IMR-90 (cell line): ENCODE results near the gene ZNF202. TPM values are rescaled to one million over a fixed set of nuclear protein-coding genes. Genes with fewer than 3 reads are reported as not detected.

Source experiments
- ATAC-seq: fragments of 200-7000 bp; cut with Tn5 transposase; 2 replicates; pipeline ENCODE4 v1.9.1; 2020; ENCODE audit warnings: low read depth, mild to moderate bottlenecking, moderate library complexity
- Bru-seq: library from RNA; stranded (reverse); fragments of 400-500 nt; gene quantifications from one replicate; lab custom pipeline; 2021; lab: Mats Ljungman, UMichigan
- BruChase-seq, 2 experiments: library from RNA; stranded (reverse); fragments of 400-500 nt; gene quantifications; one replicate each; lab custom pipeline; 2021; lab: Mats Ljungman, UMichigan
- BruUV-seq: library from RNA; stranded (reverse); fragments of 400-500 nt; replicated peaks from 2 replicates; lab custom pipeline; 2021; lab: Mats Ljungman, UMichigan
- CTCF ChIA-PET: fragments of 300-600 bp; formaldehyde crosslinking; extraction: SDS; loops from one replicate; lab custom pipeline; 2021; ENCODE audit warnings: antibody characterized with exemption; lab: Yijun Ruan, JAX
- POLR2A ChIA-PET: fragments of 300-600 bp; sonication (Branson Sonifier 250); formaldehyde crosslinking; loops from one replicate; lab custom pipeline; 2022; ENCODE audit warnings: antibody characterized with exemption; ENCODE audit not compliant: unreplicated experiment; lab: Charles Lee
- DNase-seq: peaks from one replicate; pipeline ENCODE4 v3.0.0; 2013
- H2AFZ ChIP-seq: replicated peaks from 2 replicates; pipeline ENCODE3; 2013; ENCODE audit warnings: low read length, mild to moderate bottlenecking; ENCODE audit not compliant: poor library complexity
- H2AK5ac ChIP-seq: 2 replicates; pipeline ENCODE4 v1.6.1; 2013; ENCODE audit warnings: low read depth, low read length, inconsistent platforms
- H2AK9ac ChIP-seq: replicated peaks from 2 replicates; pipeline ENCODE3; 2013; ENCODE audit warnings: mild to moderate bottlenecking, low read depth, low read length, moderate library complexity; ENCODE audit not compliant: poor library complexity
- H2BK120ac ChIP-seq: 2 replicates; pipeline ENCODE4 v1.6.1; 2013; ENCODE audit warnings: low read depth, low read length, inconsistent platforms
- H2BK15ac ChIP-seq: 3 replicates; pipeline ENCODE4 v1.6.1; 2013; ENCODE audit warnings: low read depth, low read length, inconsistent platforms
- H2BK20ac ChIP-seq: 2 replicates; pipeline ENCODE4 v1.6.1; 2013; ENCODE audit warnings: low read depth, mild to moderate bottlenecking, inconsistent platforms, low read length, moderate library complexity
- H2BK5ac ChIP-seq: 2 replicates; pipeline ENCODE4 v1.6.1; 2013; ENCODE audit warnings: mild to moderate bottlenecking, low read depth, low read length, inconsistent platforms; ENCODE audit not compliant: poor library complexity, severe bottlenecking
- H3K14ac ChIP-seq: replicated peaks from 2 replicates; pipeline ENCODE4 v1.6.1; 2013; ENCODE audit warnings: low read depth, low read length, inconsistent platforms
- H3K18ac ChIP-seq: 2 replicates; pipeline ENCODE4 v1.6.1; 2013; ENCODE audit warnings: low read depth, low read length, control low read depth
- H3K23ac ChIP-seq: 2 replicates; pipeline ENCODE4 v1.6.1; 2013; ENCODE audit warnings: low read depth, low read length, inconsistent platforms
- H3K27ac ChIP-seq: 2 replicates; pipeline ENCODE4 v1.5.1; 2013; ENCODE audit warnings: mild to moderate bottlenecking, control low read depth, low read length; ENCODE audit not compliant: insufficient read depth
- H3K27me3 ChIP-seq: 2 replicates; pipeline ENCODE4 v1.6.1; 2013; ENCODE audit warnings: low read length; ENCODE audit not compliant: control insufficient read depth, insufficient read depth
- H3K36me3 ChIP-seq: 2 replicates; pipeline ENCODE4 v1.6.1; 2013; ENCODE audit warnings: low read length, mixed read lengths; ENCODE audit not compliant: control insufficient read depth, insufficient read depth
- H3K4ac ChIP-seq: 2 replicates; pipeline ENCODE4 v1.6.1; 2013; ENCODE audit warnings: low read depth, low read length, inconsistent platforms
- H3K4me1 ChIP-seq: 2 replicates; pipeline ENCODE4 v1.6.1; 2013; ENCODE audit warnings: low read length, mixed read lengths; ENCODE audit not compliant: control insufficient read depth, insufficient read depth
- H3K4me2 ChIP-seq: 2 replicates; pipeline ENCODE4 v1.6.1; 2013; ENCODE audit warnings: low read depth, mild to moderate bottlenecking, control low read depth, low read length, moderate library complexity
- H3K4me3 ChIP-seq: 2 replicates; pipeline ENCODE4 v1.5.1; 2013; ENCODE audit warnings: low read depth, mild to moderate bottlenecking, control low read depth, low read length, moderate library complexity; ENCODE audit not compliant: insufficient read depth
- H3K56ac ChIP-seq: 2 replicates; pipeline ENCODE4 v1.6.1; 2013; ENCODE audit warnings: low read length, inconsistent platforms; ENCODE audit not compliant: insufficient read depth; ENCODE audit errors: extremely low read depth
- H3K79me1 ChIP-seq, 2 experiments: 2 replicates each; pipeline ENCODE4 v1.6.1; 2013; ENCODE audit warnings: low read length in 2 of 2, inconsistent platforms in 1 of 2, low read depth in 1 of 2
- H3K9ac ChIP-seq: 2 replicates; pipeline ENCODE4 v1.6.1; 2013; ENCODE audit warnings: low read depth, low read length, control low read depth
- H3K9me1 ChIP-seq: 2 replicates; pipeline ENCODE4 v1.6.1; 2013; ENCODE audit warnings: low read length, inconsistent platforms; ENCODE audit not compliant: insufficient read depth
- H3K9me3 ChIP-seq: 2 replicates; pipeline ENCODE4 v1.6.1; 2013; ENCODE audit warnings: low read length; ENCODE audit not compliant: control insufficient read depth, insufficient read depth
- H4K20me1 ChIP-seq: 2 replicates; pipeline ENCODE4 v1.6.1; 2013; ENCODE audit warnings: low read length, inconsistent platforms; ENCODE audit not compliant: insufficient read depth
- H4K5ac ChIP-seq: 2 replicates; pipeline ENCODE4 v1.6.1; 2013; ENCODE audit warnings: mild to moderate bottlenecking, low read depth, low read length, control low read depth
- H4K8ac ChIP-seq, 2 experiments: 2 replicates each; pipeline ENCODE4 v1.6.1; 2013; ENCODE audit warnings: low read depth in 2 of 2, low read length in 2 of 2, control low read depth in 1 of 2, inconsistent platforms in 1 of 2
- H4K91ac ChIP-seq: 2 replicates; pipeline ENCODE4 v1.6.1; 2013; ENCODE audit warnings: low read depth, low read length, inconsistent platforms; ENCODE audit not compliant: insufficient read depth
- CHD1 ChIP-seq: IDR thresholded peaks from 2 replicates; pipeline ENCODE4 v1.6.1; 2012; ENCODE audit warnings: low read depth, low read length, improper control_type of control experiment
- MAZ ChIP-seq: IDR thresholded peaks from 2 replicates; pipeline ENCODE4 v1.6.1; 2012; ENCODE audit warnings: low read depth, mild to moderate bottlenecking, low read length, improper control_type of control experiment, moderate library complexity, borderline replicate concordance
- MXI1 ChIP-seq: IDR thresholded peaks from 2 replicates; pipeline ENCODE4 v1.6.1; 2012; ENCODE audit warnings: low read depth, mild to moderate bottlenecking, low read length, moderate library complexity, borderline replicate concordance
- POLR2A ChIP-seq: IDR thresholded peaks from 2 replicates; pipeline ENCODE4 v1.6.1; 2012; ENCODE audit warnings: mild to moderate bottlenecking, low read depth, low read length
- RAD21 ChIP-seq: IDR thresholded peaks from 2 replicates; pipeline ENCODE4 v1.6.1; 2012; ENCODE audit warnings: low read length, improper control_type of control experiment
- SMC3 ChIP-seq: fragments of 150-350 bp; IDR thresholded peaks from 2 replicates; pipeline ENCODE4 v1.6.1; 2016; ENCODE audit warnings: low read depth, mild to moderate bottlenecking, antibody characterized with exemption, low read length, moderate library complexity
- WGBS, 2 experiments: methylation state at CpG; one replicate each; pipeline versions ENCODE4 v1.1.5 to v1.1.7; 2013; ENCODE audit warnings: missing lambda C conversion rate in 2 of 2; ENCODE audit not compliant: insufficient read length in 1 of 2; ENCODE audit errors: extremely low coverage in 2 of 2; 5-methylcytosine and 5-hydroxymethylcytosine counted together
- dilution Hi-C: fragments of 300-500 bp; cut with HindIII; formaldehyde crosslinking; loops from one replicate; pipeline ENCODE4 v1.14.3; 2018; ENCODE audit warnings: low sequenced_read_pairs; ENCODE audit not compliant: unreplicated experiment
- in situ Hi-C: fragments of 300-500 bp; cut with MboI; formaldehyde crosslinking; loops from 3 replicates; pipeline ENCODE4 v1.14.3; 2019; ENCODE audit warnings: low sequenced_read_pairs, inconsistent platforms, mixed read lengths
- intact Hi-C: fragments of 100-400 bp; cut with micrococcal nuclease; formaldehyde crosslinking; loops from 2 replicates; pipeline ENCODE4 v1.10.0; 2022
- long read RNA-seq: library from polyadenylated mRNA; unstranded; transcript quantifications from one replicate; pipeline ENCODE4 v2.0.0, GENCODE V29; 2021; ENCODE audit not compliant: unreplicated experiment
- polyA plus RNA-seq, 3 experiments: library from polyadenylated mRNA; depleted of rRNA; stranded (reverse); fragments of >200 nt; gene quantifications; 2 replicates each; pipeline ENCODE4 v1.2.3, GENCODE V29; 2012; ENCODE audit warnings: low replicate concordance in 1 of 3
- total RNA-seq: library from RNA; depleted of rRNA; stranded (reverse); fragments of >200 nt; gene quantifications from 2 replicates; pipeline ENCODE4 v1.2.3, GENCODE V29; 2012; rRNA removed
- TF ChIP-seq, protein P1 (sequence below): fragments of 150-350 bp; IDR thresholded peaks from 2 replicates; pipeline ENCODE4 v1.6.1; 2017; ENCODE audit warnings: mild to moderate bottlenecking, antibody characterized with exemption, low read length, low read depth

The ZNF202 gene
- total RNA-seq = 8.2 and 9.2 TPM in 2 replicates
- 6.3 and 7.7 TPM in 2 replicates for polyA plus RNA-seq (2012; rRNA removed)
- polyA plus RNA-seq (2012; cell fraction: cytosol; rRNA removed) = 2.6 and 3.8 TPM in 2 replicates
- 15.0 and 31.8 TPM in 2 replicates for polyA plus RNA-seq (2012; cell fraction: nucleus; rRNA removed; ENCODE audit: low replicate concordance)
- Bru-seq, nascent RNA = percentile 76 among the genes with signal in this experiment
- BruChase-seq, experiment 1, labeled RNA remaining after a 6-hour chase = percentile 57 among the genes with signal in this experiment
- percentile 65 among the genes with signal in this experiment for BruChase-seq, experiment 2, labeled RNA remaining after a 2-hour chase
- long read RNA-seq, partial matches to known transcripts = 3 of 19 reads
- long read RNA-seq, other reads (novel, unspliced or antisense) = 15 of 19 reads

GRCh38 chr11:123741159-123742030 is at the start of gene ZNF202:
Gene ZNF202, minus strand, starts transcription at chr11:123741660. Its CDS starts 10,772 bp downstream, at chr11:123730888.
- peak within 1 kb of the TSS; percentile 92 for H3K9ac ChIP-seq
- peaks cover 4% of the 10 kb centered on the region for H3K36me3 ChIP-seq
- H3K56ac ChIP-seq = peak within 1 kb of the TSS; percentile 79
- peak within 1 kb of the TSS; percentile 16; the same call in 1 of the 2 replicates for H2AK5ac ChIP-seq
- H4K5ac ChIP-seq = peak within 1 kb of the TSS; percentile 88
- peak; percentile 95 for TF ChIP-seq MXI1
- no peak for TF ChIP-seq SMC3
- peak; percentile 43; the same call in 1 of the 2 replicates for TF ChIP-seq MAZ
- no peak for TF ChIP-seq RAD21
- TF ChIP-seq POLR2A = peak; percentile 71; the same call in 1 of the 2 replicates
- TF ChIP-seq, protein P1, sequence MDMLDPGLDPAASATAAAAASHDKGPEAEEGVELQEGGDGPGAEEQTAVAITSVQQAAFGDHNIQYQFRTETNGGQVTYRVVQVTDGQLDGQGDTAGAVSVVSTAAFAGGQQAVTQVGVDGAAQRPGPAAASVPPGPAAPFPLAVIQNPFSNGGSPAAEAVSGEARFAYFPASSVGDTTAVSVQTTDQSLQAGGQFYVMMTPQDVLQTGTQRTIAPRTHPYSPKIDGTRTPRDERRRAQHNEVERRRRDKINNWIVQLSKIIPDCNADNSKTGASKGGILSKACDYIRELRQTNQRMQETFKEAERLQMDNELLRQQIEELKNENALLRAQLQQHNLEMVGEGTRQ = peak; percentile 92
- TF ChIP-seq CHD1 = no peak
- peak within 1 kb of the TSS; percentile 96 for H3K4me2 ChIP-seq
- peak; percentile 98 for ATAC-seq
- peak within 1 kb of the TSS; percentile 69 for H3K4ac ChIP-seq
- no peaks in the 10 kb centered on the region for H4K20me1 ChIP-seq
- H3K4me1 ChIP-seq = peaks cover 4% of the 10 kb centered on the region; the same call in 1 of the 2 replicates
- BruUV-seq = no TSS peak
- peak within 1 kb of the TSS; percentile 76 for H3K27ac ChIP-seq
- DNase-seq = peak; percentile 87
- peak within 1 kb of the TSS; percentile 93 for H2AFZ ChIP-seq
- no peaks in the 10 kb centered on the region for H3K27me3 ChIP-seq
- peak within 1 kb of the TSS; percentile 72 for H3K18ac ChIP-seq
- H2BK5ac ChIP-seq = peak within 1 kb of the TSS; percentile 56
- POLR2A ChIA-PET = no interaction called here
- H4K91ac ChIP-seq = peak within 1 kb of the TSS; percentile 35; the same call in 1 of the 2 replicates
- no peak within 1 kb of the TSS for H2BK15ac ChIP-seq
- H2AK9ac ChIP-seq = peak within 1 kb of the TSS; percentile 81
- peak within 1 kb of the TSS; percentile 65 for H3K14ac ChIP-seq
- peak within 1 kb of the TSS; percentile 81 for H4K8ac ChIP-seq
- intact Hi-C loops (no loop called here), in situ Hi-C loops (no loop called here), dilution Hi-C loops (no loop called here)
- no peaks in the 10 kb centered on the region for H3K9me1 ChIP-seq
- peak within 1 kb of the TSS; percentile 84 for H3K4me3 ChIP-seq
- WGBS, 2 experiments = no CpG with 5 or more reads among the region's 67 CpGs
- H3K9me3 ChIP-seq = no peaks in the 10 kb centered on the region
- CTCF ChIA-PET = no interaction called here
- peak within 1 kb of the TSS; percentile 66; the same call in 1 of the 2 replicates for H3K23ac ChIP-seq
- H2BK20ac ChIP-seq = no peak within 1 kb of the TSS
- H2BK120ac ChIP-seq = no peak within 1 kb of the TSS
- peaks cover 23 to 34% of the 10 kb centered on the region in 2 experiments for H3K79me1 ChIP-seq
